H1 (cell line): ENCODE measurements around the gene OST4. TPM values are rescaled to one million over a fixed set of nuclear protein-coding genes. Genes with fewer than 3 reads are reported as not detected.

Source experiments
- CBX5 ChIP-seq: fragments of 300-800, 300-1000 bp; sonication (generic); IDR thresholded peaks from 2 replicates; pipeline ENCODE4 v1.7.1; 2016; ENCODE audit warnings: antibody characterized with exemption, low read length, low read depth
- EGR1 ChIP-seq: IDR thresholded peaks from 2 replicates; pipeline ENCODE4 v1.6.1; 2011; ENCODE audit warnings: low read depth, low read length, borderline replicate concordance
- HDAC2 ChIP-seq, 2 experiments: fragments of 300-600 bp in 1 of 2; sonication (generic) in 1 of 2; IDR thresholded peaks; 2 replicates each; pipeline ENCODE4 v1.6.1; 2011 to 2012; ENCODE audit warnings: low read depth in 2 of 2, low read length in 2 of 2, mild to moderate bottlenecking in 2 of 2, moderate library complexity in 2 of 2, borderline replicate concordance in 1 of 2, inconsistent platforms in 1 of 2
- RNF2 ChIP-seq: fragments of 200-900, 300-1000 bp; sonication (generic); IDR thresholded peaks from 2 replicates; pipeline ENCODE4 v1.7.1; 2016; ENCODE audit warnings: borderline replicate concordance, low read depth, mild to moderate bottlenecking, antibody characterized with exemption, low read length; ENCODE audit not compliant: poor library complexity, severe bottlenecking; ENCODE audit errors: missing control alignments
- TAF1 ChIP-seq: IDR thresholded peaks from 2 replicates; pipeline ENCODE4 v1.6.1; 2011; ENCODE audit warnings: mild to moderate bottlenecking, low read depth, low read length
- polyA plus RNA-seq, 7 experiments: library from polyadenylated mRNA; depleted of rRNA in 3 of 7; stranded (reverse) in 5 of 7; unstranded in 2 of 7; fragments of >200 nt in 5 of 7; fragments of 200-250 nt in 2 of 7; gene quantifications; 1 replicate in 5 of 7; 2 replicates in 1 of 7; 4 replicates in 1 of 7; pipeline versions ENCODE4 v1.2.1 to v1.2.3, GENCODE V29; 2011 to 2013; ENCODE audit warnings: missing spikeins in 2 of 7, mixed read lengths in 2 of 7
- total RNA-seq: library from RNA; stranded (reverse); fragmentation: NEBNext Ultra II Directional; extraction: Animal tissue kit (Norgen Biotek cat#: 25700); gene quantifications from 2 replicates; pipeline ENCODE4 v1.2.1, GENCODE V29; 2021

OST4 gene
- total and polyA plus RNA-seq, 2 of the 8 experiments (the other 6 are each of a cell fraction or from before 2014, with no cell fraction given) = 225 to 865 TPM

DNA sequence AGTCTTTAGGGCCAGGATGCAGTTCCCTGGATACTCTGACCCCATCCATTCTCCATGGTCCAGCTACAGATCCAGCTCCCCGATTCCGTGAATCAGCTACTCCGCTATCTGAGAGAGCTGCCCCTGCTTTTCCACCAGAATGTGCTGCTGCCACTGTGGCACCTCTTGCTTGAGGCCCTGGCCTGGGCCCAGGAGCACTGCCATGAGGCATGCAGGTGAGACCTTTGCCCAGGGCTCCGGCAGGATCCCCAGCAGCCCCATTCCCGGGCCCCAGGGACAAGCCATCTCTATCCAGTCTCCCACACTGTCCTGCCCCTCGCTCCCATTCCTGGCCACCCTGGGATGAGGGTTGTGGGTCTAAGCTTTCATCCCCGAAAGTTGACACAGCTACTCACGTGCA lies 31.2 kb downstream of the OST4 start (continued):
- TF ChIP-seq TAF1 = no peak
- no peak for TF ChIP-seq EGR1
- TF ChIP-seq RNF2 = no peak
- TF ChIP-seq HDAC2 (IDR thresholded peaks at IDR 0.05; ENCODE audit: borderline replicate concordance in 1 of 2, low read depth in 2 of 2, low read length in 2 of 2) = no peak
- no peak for TF ChIP-seq CBX5
